Daoy (cell line): ENCODE results near the gene CNTN4. TPM values are rescaled to one million over a fixed set of nuclear protein-coding genes. Genes with fewer than 3 reads are reported as not detected.

Experiments used
- DNase-seq: peaks from one replicate; pipeline ENCODE4 v3.0.0-alpha.2; 2015; ENCODE audit warnings: low read depth
- total RNA-seq: library from RNA; depleted of rRNA; stranded (reverse); fragments of >200 nt; shearing (Covaris generic); gene quantifications from 2 replicates; pipeline ENCODE4 v1.2.3, GENCODE V29; 2014

The CNTN4 gene
- total RNA-seq, 1 experiment from 2014 or later = 0.06 TPM

GRCh38 chr3:2686816-2687502, 588.3 kb downstream of the CNTN4 start:
- DNase-seq = no peak

- DNase-seq = no peak
Measured at GRCh38 chr3:2697589-2697988, 598.9 kb downstream of the CNTN4 start.

GRCh38 chr3:2701471-2701870, 602.8 kb downstream of the CNTN4 start:
- DNase-seq = no peak

GRCh38 chr3:2706144-2706835, 607.6 kb downstream of the CNTN4 start:
- no peak for DNase-seq

- no peak for DNase-seq
Measured at GRCh38 chr3:2706836-2707210, 608.2 kb downstream of the CNTN4 start.

GRCh38 chr3:2711081-2711480, 612.4 kb downstream of the CNTN4 start:
- no peak for DNase-seq

- no peak for DNase-seq
Measured at GRCh38 chr3:2713923-2714322, 615.3 kb downstream of the CNTN4 start.

- no peak for DNase-seq
Measured at GRCh38 chr3:2714834-2715233, 616.2 kb downstream of the CNTN4 start.

GRCh38 chr3:2727101-2727500, 628.4 kb downstream of the CNTN4 start:
- DNase-seq = no peak

GRCh38 chr3:2727610-2728318, 629.1 kb downstream of the CNTN4 start:
- DNase-seq = no peak

GRCh38 chr3:2731843-2732242, 633.2 kb downstream of the CNTN4 start:
- DNase-seq = no peak

- no peak for DNase-seq
Measured at GRCh38 chr3:2735392-2735894, 636.8 kb downstream of the CNTN4 start.

- DNase-seq = no peak
Measured at GRCh38 chr3:2741516-2741915, 642.9 kb downstream of the CNTN4 start.

GRCh38 chr3:2765002-2765579, 666.4 kb downstream of the CNTN4 start:
- peak; percentile 23 for DNase-seq

GRCh38 chr3:2770451-2770850, 671.8 kb downstream of the CNTN4 start:
- peak; percentile 12 for DNase-seq

- DNase-seq = no peak
Measured at GRCh38 chr3:2771193-2771592, 672.5 kb downstream of the CNTN4 start.

- no peak for DNase-seq
Measured at GRCh38 chr3:2771741-2772140, 673.1 kb downstream of the CNTN4 start.

- no peak for DNase-seq
Measured at GRCh38 chr3:2772803-2773202, 674.1 kb downstream of the CNTN4 start.

GRCh38 chr3:2774481-2775249, 676.0 kb downstream of the CNTN4 start:
- DNase-seq = no peak

GRCh38 chr3:2783261-2783660, 684.6 kb downstream of the CNTN4 start:
- no peak for DNase-seq

GRCh38 chr3:2784627-2785026, 686.0 kb downstream of the CNTN4 start:
- DNase-seq = no peak
